Osteoblast (primary cell): ENCODE measurements around the gene ARHGEF28. TPM values are rescaled to one million over a fixed set of nuclear protein-coding genes. Genes with fewer than 3 reads are reported as not detected.

ENCODE experiments used
- DNase-seq: peaks from one replicate; pipeline ENCODE4 v3.0.0; 2011; ENCODE audit warnings: low spot score, mixed read lengths; ENCODE audit not compliant: insufficient read length; ENCODE audit errors: missing footprints
- H2AFZ ChIP-seq: 2 replicates; pipeline ENCODE4 v1.6.0; 2011; ENCODE audit warnings: mild to moderate bottlenecking, low read length
- H3K27ac ChIP-seq: 2 replicates; pipeline ENCODE4 v1.5.1; 2011; ENCODE audit warnings: mild to moderate bottlenecking, low read depth, low read length, moderate library complexity
- H3K27me3 ChIP-seq: 2 replicates; pipeline ENCODE4 v1.6.0; 2012; ENCODE audit warnings: mild to moderate bottlenecking, control low read depth, inconsistent platforms, low read length, moderate library complexity; ENCODE audit not compliant: insufficient read depth
- H3K36me3 ChIP-seq: 2 replicates; pipeline ENCODE4 v1.5.1; 2011; ENCODE audit warnings: mild to moderate bottlenecking, low read length, control low read depth, moderate library complexity; ENCODE audit not compliant: insufficient read depth
- H3K4me1 ChIP-seq: 2 replicates; pipeline ENCODE4 v1.5.1; 2011; ENCODE audit warnings: mild to moderate bottlenecking, low read length, control low read depth, moderate library complexity; ENCODE audit not compliant: insufficient read depth
- H3K4me2 ChIP-seq: 2 replicates; pipeline ENCODE4 v1.6.0; 2011; ENCODE audit warnings: mild to moderate bottlenecking, low read length; ENCODE audit not compliant: insufficient read depth
- H3K4me3 ChIP-seq: fragments of 200-600 bp; sonication (generic); 3 replicates; pipeline ENCODE4 v1.5.1; 2012; ENCODE audit warnings: mild to moderate bottlenecking, low read length, inconsistent platforms; ENCODE audit not compliant: insufficient read depth
- H3K79me2 ChIP-seq: 2 replicates; pipeline ENCODE4 v1.6.0; 2012; ENCODE audit warnings: mild to moderate bottlenecking, low read length, control low read depth, inconsistent platforms; ENCODE audit not compliant: insufficient read depth
- H3K9me3 ChIP-seq: 2 replicates; pipeline ENCODE4 v1.5.1; 2011; ENCODE audit warnings: low read depth, low read length, control low read depth
- H4K20me1 ChIP-seq: 2 replicates; pipeline ENCODE4 v1.6.0; 2012; ENCODE audit warnings: mild to moderate bottlenecking, low read length, control low read depth; ENCODE audit not compliant: insufficient read depth
- total RNA-seq: library from RNA; depleted of rRNA; stranded (reverse); fragments of >200 nt; gene quantifications from 2 replicates; pipeline ENCODE4 v1.2.3, GENCODE V29; 2012
- TF ChIP-seq, protein P1 (sequence below): IDR thresholded peaks from 2 replicates; pipeline ENCODE4 v1.5.1; 2011; ENCODE audit warnings: mild to moderate bottlenecking, low read depth, low read length, moderate library complexity; ENCODE audit errors: extremely low read depth

The ARHGEF28 gene
- total RNA-seq, 1 donor, result 64.4 TPM

DNA sequence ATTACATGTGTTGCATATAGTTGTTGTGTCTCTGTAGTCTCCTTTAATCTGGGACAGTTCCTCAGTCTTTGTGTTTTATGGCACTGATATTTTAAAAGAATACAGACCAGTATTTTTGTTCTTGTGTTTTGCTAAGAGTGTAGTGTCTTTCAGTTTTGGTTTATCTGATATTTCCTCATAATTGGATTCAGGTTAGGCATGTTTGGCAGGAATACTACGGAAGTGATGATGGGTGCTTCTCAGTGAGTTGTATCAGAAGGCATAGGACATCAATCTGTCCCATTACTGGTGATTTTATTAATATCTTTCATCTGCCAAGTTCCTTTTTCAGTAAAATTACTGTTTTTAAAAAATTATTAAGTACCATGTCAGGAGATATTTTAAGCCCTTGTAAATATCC lies 212.9 kb downstream of the ARHGEF28 start:
- Histone ChIP-seq H3K79me2 (peaks cover 3% of the 10 kb centered on the region), H4K20me1 (no peaks in the 10 kb centered on the region), H3K4me2 (no peak overlapping the region), H3K9me3 (no peaks in the 10 kb centered on the region), H3K4me1 (no peaks in the 10 kb centered on the region), H3K4me3 (no peak overlapping the region), H3K27ac (no peak overlapping the region), H2AFZ (no peak overlapping the region), H3K36me3 (peaks cover 4% of the 10 kb centered on the region), H3K27me3 (no peaks in the 10 kb centered on the region)
- DNase-seq, result no peak
- TF ChIP-seq, protein P1, sequence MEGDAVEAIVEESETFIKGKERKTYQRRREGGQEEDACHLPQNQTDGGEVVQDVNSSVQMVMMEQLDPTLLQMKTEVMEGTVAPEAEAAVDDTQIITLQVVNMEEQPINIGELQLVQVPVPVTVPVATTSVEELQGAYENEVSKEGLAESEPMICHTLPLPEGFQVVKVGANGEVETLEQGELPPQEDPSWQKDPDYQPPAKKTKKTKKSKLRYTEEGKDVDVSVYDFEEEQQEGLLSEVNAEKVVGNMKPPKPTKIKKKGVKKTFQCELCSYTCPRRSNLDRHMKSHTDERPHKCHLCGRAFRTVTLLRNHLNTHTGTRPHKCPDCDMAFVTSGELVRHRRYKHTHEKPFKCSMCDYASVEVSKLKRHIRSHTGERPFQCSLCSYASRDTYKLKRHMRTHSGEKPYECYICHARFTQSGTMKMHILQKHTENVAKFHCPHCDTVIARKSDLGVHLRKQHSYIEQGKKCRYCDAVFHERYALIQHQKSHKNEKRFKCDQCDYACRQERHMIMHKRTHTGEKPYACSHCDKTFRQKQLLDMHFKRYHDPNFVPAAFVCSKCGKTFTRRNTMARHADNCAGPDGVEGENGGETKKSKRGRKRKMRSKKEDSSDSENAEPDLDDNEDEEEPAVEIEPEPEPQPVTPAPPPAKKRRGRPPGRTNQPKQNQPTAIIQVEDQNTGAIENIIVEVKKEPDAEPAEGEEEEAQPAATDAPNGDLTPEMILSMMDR, result no peak

DNA sequence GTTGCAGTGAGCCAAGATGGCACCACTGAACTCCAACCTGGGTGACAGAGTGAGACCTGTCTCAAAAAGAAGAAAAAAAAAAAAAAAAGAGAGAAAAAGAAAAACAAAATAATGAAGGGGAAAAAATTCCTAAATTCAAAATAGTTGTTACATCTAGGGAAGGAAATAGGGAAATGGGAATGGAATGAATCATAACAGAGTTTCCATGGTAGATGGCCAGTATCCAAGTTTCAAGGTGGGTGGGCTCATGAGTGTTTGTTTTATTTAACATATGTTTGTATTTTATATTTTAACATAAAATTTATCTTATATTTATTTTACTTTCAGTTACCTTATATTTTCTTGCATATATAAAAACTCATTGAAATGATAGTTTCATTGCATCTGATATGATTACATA lies 215.6 kb downstream of the ARHGEF28 start:
- Histone ChIP-seq H4K20me1 (no peaks in the 10 kb centered on the region), H2AFZ (no peak overlapping the region), H3K4me3 (no peak overlapping the region), H3K4me1 (no peaks in the 10 kb centered on the region), H3K4me2 (no peak overlapping the region), H3K79me2 (no peaks in the 10 kb centered on the region), H3K27me3 (no peaks in the 10 kb centered on the region), H3K9me3 (no peaks in the 10 kb centered on the region), H3K36me3 (peaks cover 4% of the 10 kb centered on the region), H3K27ac (no peak overlapping the region)
- no peak for DNase-seq
- TF ChIP-seq, protein P1, result no peak

DNA sequence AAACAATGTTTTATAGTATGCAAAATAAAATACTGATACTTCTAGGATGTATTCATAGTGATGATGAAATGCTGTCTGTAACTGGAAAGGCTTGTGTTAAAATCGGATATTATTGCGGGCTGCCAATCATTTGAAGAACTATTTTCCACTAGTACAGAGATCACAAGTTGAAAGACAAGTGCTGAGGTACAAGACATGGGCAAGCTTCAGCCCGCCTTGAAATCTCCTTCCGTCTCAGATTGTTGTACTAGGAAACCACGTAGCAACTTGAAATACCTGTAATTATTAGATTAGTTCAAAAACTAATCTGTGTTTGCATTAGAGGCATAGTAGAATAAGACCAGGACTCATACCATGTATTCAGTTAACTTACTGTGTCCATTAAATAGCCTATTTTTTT lies 218.2 kb downstream of the ARHGEF28 start:
- Histone ChIP-seq H2AFZ (no peak overlapping the region), H3K4me2 (no peak overlapping the region), H3K9me3 (no peaks in the 10 kb centered on the region), H3K79me2 (no peaks in the 10 kb centered on the region), H3K36me3 (peaks cover 4% of the 10 kb centered on the region), H4K20me1 (no peaks in the 10 kb centered on the region), H3K4me1 (no peaks in the 10 kb centered on the region), H3K27me3 (no peaks in the 10 kb centered on the region), H3K27ac (no peak overlapping the region), H3K4me3 (no peak overlapping the region)
- DNase-seq, result no peak
- TF ChIP-seq, protein P1, result no peak

- no peaks in the 10 kb centered on the region for H3K36me3 ChIP-seq
- no peaks in the 10 kb centered on the region for H4K20me1 ChIP-seq
- no peak overlapping the region for H3K27ac ChIP-seq
- H2AFZ ChIP-seq, result no peak overlapping the region
- H3K4me1 ChIP-seq, result no peaks in the 10 kb centered on the region
- H3K4me2 ChIP-seq, result no peak overlapping the region
- no peaks in the 10 kb centered on the region for H3K27me3 ChIP-seq
- no peaks in the 10 kb centered on the region for H3K79me2 ChIP-seq
- no peaks in the 10 kb centered on the region for H3K9me3 ChIP-seq
- no peak for DNase-seq
- TF ChIP-seq, protein P1, result no peak
- no peak overlapping the region for H3K4me3 ChIP-seq
Measured at GRCh38 chr5:73851471-73852181, 225.6 kb downstream of the ARHGEF28 start.
